EL (cell line): ENCODE data around the gene MMP13.
A peak's percentile ranks its signal among the peaks of the same experiment; 100 is the strongest.
"Not testable (repeated sequence)": the region's sequence is repeated elsewhere in the genome, so short reads cannot be mapped to it uniquely, and the experiment has no call there.

Source experiments
- DNase-seq: peaks from one replicate; pipeline ENCODE4 v3.0.0-alpha.2; 2016

Gene MMP13

DNA sequence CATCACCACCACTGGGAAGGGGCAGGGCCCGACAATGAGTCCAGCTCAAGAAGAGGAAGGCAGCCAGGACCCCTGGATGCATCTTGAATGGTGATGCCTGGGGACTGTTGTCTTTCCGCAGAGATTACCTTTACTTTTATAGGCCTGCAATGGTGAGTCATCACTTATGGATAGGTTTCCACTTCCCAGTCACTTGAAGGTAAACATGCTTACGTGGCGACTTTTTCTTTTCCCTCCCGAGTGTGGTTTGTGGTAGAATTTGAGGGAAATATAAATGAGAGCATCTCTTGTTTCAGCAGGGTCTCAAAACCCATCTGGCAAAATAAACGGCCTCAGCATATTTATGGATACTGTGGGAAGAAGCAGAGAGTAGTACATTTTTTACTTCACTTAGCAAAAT is at the start of gene MMP13:
Gene MMP13, minus strand, starts transcription at position 109 of the 400 bp plus-strand sequence. Its CDS starts 27 bp downstream, at position 82.
- DNase-seq = no peak

GRCh38 chr11:103004234-103004633 is 48.7 kb upstream of the MMP13 start:
- not testable (repeated sequence) for DNase-seq

DNA sequence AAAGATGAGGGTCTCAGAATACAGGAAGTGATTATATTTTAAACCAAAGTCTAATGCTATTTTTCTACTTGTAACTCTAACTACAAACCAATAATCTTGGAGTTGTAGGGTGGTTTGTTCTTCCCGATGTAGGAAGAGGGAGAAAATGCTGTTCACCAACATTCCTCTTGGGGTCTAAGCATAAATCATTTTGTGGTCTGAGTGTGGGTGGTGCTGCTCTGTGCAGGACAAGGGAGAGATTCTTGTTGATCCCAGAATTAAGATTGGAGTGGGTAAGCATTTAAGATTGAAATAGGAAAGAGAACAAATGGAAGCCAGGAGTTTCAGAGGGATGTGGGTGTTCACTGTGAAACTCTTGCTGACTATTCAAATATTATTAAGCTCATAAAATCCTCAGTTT is 38.6 kb upstream of the MMP13 start:
- peak; percentile 43 for DNase-seq

DNA sequence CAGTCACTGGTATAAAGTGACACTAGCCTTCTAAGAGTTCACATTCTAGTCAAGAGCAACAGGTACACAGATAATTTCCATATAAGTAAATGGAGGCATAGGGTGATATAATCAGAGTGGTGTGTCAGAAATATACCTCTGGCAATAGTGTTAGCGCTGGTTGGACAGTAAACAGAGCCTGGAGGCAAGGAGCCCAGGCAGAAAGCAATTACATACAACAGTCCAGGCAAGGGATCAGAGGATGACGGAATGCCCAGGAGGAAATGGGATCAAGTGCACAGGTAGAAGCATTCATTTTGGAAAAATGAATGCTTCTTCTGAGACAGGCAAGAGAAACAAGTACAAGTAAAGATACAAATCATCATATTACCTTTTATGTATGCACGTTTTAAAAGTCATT is 36.2 kb upstream of the MMP13 start:
- no peak for DNase-seq

DNA sequence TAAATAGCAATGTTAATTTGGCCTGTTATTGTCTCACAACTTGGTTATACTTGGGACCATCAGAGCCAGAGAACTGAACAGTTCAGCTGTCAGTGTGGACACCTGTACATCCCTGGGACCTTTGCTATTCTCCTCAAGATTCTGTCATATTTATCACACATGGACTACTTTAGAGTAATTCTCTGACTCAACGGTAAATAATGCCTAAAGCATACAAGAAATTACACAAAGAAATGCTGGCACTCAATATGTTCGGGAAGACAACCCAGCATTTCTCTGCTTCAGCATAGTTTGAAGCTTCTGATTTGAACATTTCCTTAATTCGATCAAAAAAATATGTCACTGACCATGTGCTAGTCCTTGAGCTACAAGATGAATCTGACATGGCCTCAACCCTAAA is 34.6 kb upstream of the MMP13 start:
- DNase-seq = peak; percentile 12

GRCh38 chr11:102989379-102990047 is 34.0 kb upstream of the MMP13 start:
- DNase-seq = peak; percentile 62

GRCh38 chr11:102986815-102987214 is 31.3 kb upstream of the MMP13 start:
- DNase-seq = peak; percentile 66

DNA sequence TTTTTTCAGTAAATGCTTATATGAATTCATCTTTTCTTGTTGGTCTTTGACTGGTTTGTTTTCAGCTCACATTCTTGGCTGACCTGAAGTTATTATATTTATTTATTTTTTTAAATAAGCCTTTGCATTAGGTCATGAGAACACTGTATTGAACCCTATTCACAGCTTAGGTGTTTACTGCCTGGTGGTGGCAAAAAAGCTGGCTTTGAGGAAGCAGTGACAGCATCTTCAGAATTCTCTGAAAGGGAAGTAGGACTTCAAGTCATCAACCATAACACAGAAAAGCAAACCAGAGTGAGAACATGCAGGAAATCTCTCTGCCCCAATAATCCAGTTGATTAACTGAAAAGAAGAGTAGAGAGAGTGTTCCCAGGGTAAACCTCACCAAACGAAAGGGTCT is 30.3 kb upstream of the MMP13 start:
- no peak for DNase-seq

- no peak for DNase-seq
Observed at GRCh38 chr11:102983486-102983885, 28.0 kb upstream of the MMP13 start.

DNA sequence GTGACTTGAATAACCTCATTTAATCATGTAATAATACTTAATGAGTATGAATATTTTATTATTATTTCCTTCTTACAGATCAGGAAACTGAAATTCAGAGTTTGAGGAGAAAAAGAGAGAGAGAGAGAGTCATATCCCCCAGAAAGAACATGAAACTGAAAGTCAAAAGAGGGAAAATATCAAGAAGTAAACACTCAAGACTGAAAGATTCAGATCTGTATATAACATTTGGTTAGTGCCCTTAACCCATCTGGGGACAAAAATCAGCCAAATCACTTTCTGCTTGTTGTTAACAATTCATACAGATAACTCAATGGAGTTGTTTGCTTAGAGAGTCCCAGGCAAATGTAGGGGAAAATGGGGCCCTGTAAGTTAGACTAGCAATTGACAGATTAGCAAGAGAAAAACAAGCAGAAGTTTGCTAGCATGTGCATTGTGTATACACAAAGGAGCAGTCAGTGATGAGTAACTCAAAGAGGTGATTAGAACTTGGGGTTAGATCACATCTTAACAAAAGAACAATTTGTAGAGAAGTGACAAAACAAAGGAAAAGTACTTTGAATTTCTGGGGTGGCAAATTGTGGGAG is 25.9 kb upstream of the MMP13 start:
- no peak for DNase-seq

DNA sequence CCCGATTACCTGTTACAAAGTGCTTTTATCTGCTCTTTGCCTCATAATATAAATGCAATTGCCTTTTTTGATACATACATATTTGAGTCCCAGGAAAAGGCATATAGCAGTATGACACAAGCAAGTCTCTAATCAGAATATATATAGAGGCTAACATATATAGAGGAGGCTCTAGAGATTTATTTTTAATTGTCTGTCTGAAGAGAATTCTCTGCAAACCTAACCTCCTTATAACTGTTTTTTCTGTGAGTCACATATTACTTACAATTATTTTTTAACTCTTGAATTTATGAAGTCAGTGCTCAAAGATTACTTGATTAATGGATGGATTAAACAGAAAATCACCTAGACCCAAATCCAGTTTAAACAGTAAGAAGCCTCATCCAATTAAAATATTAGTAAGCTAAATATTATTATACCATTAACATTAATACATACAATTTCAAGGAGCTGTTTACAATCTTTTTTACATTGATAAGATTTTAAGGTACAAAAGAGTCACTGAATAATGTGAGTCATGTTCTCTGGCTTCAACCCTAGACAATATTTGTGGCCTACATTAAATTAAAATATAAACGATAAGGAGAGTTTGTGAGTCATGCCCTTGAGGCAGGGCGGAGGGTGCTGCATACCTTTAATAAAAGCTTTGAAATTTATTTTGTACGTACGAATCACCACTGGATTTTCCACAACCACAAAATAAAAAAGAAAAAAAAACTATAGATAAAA is 19.2 kb upstream of the MMP13 start:
- DNase-seq = peak; percentile 79

- DNase-seq = not testable (repeated sequence)
Observed at GRCh38 chr11:102973698-102974097, 18.2 kb upstream of the MMP13 start.

DNA sequence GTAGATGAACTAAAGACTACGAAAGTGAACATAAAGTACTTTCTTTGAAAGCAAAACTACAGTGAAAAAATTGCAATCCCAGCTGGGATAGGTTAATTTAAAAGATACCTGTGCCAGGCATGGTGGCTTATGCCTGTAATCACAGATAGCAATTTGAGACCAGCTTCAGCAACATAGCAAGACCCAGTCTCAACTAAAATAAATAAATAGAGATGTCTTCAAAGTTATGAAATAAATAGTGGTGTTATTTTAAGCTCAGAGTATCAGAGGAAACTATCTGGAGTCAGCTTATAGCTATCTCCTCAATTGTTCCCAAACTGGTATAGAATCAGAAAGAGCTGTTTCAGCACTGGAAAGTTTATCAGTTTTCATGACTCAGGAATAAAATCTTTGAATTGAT is 17.3 kb upstream of the MMP13 start:
- DNase-seq = no peak

DNA sequence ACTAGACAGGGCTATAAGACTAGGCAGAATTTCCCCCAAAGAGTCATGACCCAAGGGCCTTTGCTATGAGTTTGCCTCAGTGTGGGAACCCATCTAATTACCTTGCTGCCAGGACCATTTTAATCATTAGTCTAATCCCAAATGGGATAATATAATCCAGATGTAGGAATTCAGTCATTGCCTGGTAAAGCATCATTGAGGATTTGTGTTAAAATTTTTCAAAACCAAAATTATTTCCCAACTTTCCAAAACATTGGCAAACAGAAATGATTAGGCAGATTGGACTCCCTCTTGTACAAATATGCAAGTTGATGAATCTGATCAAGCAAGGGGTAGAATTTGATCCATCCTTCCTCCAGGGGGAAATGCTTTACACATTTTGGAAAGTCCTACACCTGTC is 16.2 kb upstream of the MMP13 start:
- DNase-seq = peak; percentile 47

- no peak for DNase-seq
Observed at GRCh38 chr11:102967497-102967896, 12.0 kb upstream of the MMP13 start.

- DNase-seq = no peak
Observed at GRCh38 chr11:102966011-102966410, 10.5 kb upstream of the MMP13 start.

- no peak for DNase-seq
Observed at GRCh38 chr11:102964867-102965266, 9.3 kb upstream of the MMP13 start.

DNA sequence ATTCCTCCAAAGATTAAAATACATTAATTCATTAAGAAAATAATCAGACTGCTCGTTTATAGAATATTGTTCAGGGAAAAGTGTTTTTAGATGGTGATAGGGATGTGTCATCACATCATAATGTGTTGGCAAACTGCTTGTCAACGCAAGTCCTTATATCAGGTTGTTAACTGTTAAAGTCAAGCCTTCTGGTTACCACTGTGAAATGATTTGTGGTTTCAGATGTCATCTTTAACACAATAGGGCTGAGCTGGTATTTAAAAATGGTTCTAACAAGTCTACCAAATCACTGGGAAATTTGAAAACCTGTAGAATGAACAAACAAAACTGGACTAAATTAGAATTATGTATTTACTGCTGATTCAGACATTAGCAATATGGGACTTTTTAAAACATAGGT is 2.4 kb upstream of the MMP13 start:
- DNase-seq = no peak

- DNase-seq = peak; percentile 32
Observed at GRCh38 chr11:102950622-102951081, 4.9 kb downstream of the MMP13 start.

GRCh38 chr11:102946237-102946636 is 9.3 kb downstream of the MMP13 start:
- DNase-seq = no peak

DNA sequence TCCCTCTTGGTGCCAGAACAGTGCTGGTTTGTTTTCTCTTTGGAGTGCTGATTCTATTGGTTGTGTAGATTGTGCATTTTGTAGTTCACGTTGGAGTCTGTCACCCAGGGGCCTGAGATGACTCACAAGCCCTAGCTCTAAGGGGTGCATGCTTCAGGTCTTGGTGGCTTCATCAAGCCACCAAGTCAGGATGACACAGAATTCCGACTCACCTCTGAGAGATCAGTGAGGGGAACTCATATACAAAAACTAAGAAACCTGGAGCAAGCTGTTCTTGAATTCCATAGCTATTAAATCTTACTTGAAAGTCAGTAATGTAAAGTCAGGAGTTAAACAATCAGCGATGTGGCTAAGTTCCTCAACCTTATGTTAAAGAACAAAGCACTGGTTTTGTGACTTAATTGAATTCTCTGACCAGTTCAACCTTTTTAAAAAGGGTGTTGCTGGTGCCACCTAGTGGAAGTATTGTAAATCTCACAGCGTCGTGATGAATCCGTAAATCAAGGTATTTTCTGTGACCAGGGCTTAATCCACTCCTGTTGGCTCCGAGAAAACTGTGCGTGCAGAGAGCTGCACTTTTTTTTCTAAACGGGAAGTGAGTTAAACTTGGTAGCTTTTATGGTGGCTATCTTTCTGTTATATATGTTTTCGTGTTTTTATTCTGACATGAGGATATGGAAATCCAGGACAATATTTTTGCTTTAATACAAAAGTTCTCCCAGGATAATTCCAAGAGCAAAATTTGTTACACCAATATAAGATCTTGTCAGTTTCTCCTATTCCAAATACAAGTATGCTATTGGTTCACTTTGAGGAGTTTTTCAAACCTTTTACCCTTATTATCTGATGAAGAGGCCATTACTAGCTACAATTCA is 14.6 kb downstream of the MMP13 start:
- DNase-seq = peak; percentile 77

- DNase-seq = no peak
Observed at GRCh38 chr11:102936864-102937509, 18.5 kb downstream of the MMP13 start.

- DNase-seq = no peak
Observed at GRCh38 chr11:102935514-102935913, 20.0 kb downstream of the MMP13 start.
